IMR-90 (cell line): ENCODE data around the gene COL6A3. TPM values are rescaled to one million over a fixed set of nuclear protein-coding genes. Genes with fewer than 3 reads are reported as not detected.

Source experiments
- ATAC-seq: fragments of 200-7000 bp; cut with Tn5 transposase; 2 replicates; pipeline ENCODE4 v1.9.1; 2020; ENCODE audit warnings: low read depth, mild to moderate bottlenecking, moderate library complexity
- BruUV-seq: library from RNA; stranded (reverse); fragments of 400-500 nt; replicated peaks from 2 replicates; lab custom pipeline; 2021; lab: Mats Ljungman, UMichigan
- CTCF ChIA-PET: fragments of 300-600 bp; formaldehyde crosslinking; extraction: SDS; loops from one replicate; lab custom pipeline; 2021; ENCODE audit warnings: antibody characterized with exemption; lab: Yijun Ruan, JAX
- POLR2A ChIA-PET: fragments of 300-600 bp; sonication (Branson Sonifier 250); formaldehyde crosslinking; loops from one replicate; lab custom pipeline; 2022; ENCODE audit warnings: antibody characterized with exemption; ENCODE audit not compliant: unreplicated experiment; lab: Charles Lee
- DNase-seq: peaks from one replicate; pipeline ENCODE4 v3.0.0; 2013
- H2AFZ ChIP-seq: replicated peaks from 2 replicates; pipeline ENCODE3; 2013; ENCODE audit warnings: low read length, mild to moderate bottlenecking; ENCODE audit not compliant: poor library complexity
- H2AK5ac ChIP-seq: 2 replicates; pipeline ENCODE4 v1.6.1; 2013; ENCODE audit warnings: low read depth, low read length, inconsistent platforms
- H2AK9ac ChIP-seq: replicated peaks from 2 replicates; pipeline ENCODE3; 2013; ENCODE audit warnings: mild to moderate bottlenecking, low read depth, low read length, moderate library complexity; ENCODE audit not compliant: poor library complexity
- H2BK120ac ChIP-seq: 2 replicates; pipeline ENCODE4 v1.6.1; 2013; ENCODE audit warnings: low read depth, low read length, inconsistent platforms
- H2BK15ac ChIP-seq: 3 replicates; pipeline ENCODE4 v1.6.1; 2013; ENCODE audit warnings: low read depth, low read length, inconsistent platforms
- H2BK20ac ChIP-seq: 2 replicates; pipeline ENCODE4 v1.6.1; 2013; ENCODE audit warnings: low read depth, mild to moderate bottlenecking, inconsistent platforms, low read length, moderate library complexity
- H2BK5ac ChIP-seq: 2 replicates; pipeline ENCODE4 v1.6.1; 2013; ENCODE audit warnings: mild to moderate bottlenecking, low read depth, low read length, inconsistent platforms; ENCODE audit not compliant: poor library complexity, severe bottlenecking
- H3K14ac ChIP-seq: replicated peaks from 2 replicates; pipeline ENCODE4 v1.6.1; 2013; ENCODE audit warnings: low read depth, low read length, inconsistent platforms
- H3K18ac ChIP-seq: 2 replicates; pipeline ENCODE4 v1.6.1; 2013; ENCODE audit warnings: low read depth, low read length, control low read depth
- H3K23ac ChIP-seq: 2 replicates; pipeline ENCODE4 v1.6.1; 2013; ENCODE audit warnings: low read depth, low read length, inconsistent platforms
- H3K27ac ChIP-seq: 2 replicates; pipeline ENCODE4 v1.5.1; 2013; ENCODE audit warnings: mild to moderate bottlenecking, control low read depth, low read length; ENCODE audit not compliant: insufficient read depth
- H3K27me3 ChIP-seq: 2 replicates; pipeline ENCODE4 v1.6.1; 2013; ENCODE audit warnings: low read length; ENCODE audit not compliant: control insufficient read depth, insufficient read depth
- H3K36me3 ChIP-seq: 2 replicates; pipeline ENCODE4 v1.6.1; 2013; ENCODE audit warnings: low read length, mixed read lengths; ENCODE audit not compliant: control insufficient read depth, insufficient read depth
- H3K4ac ChIP-seq: 2 replicates; pipeline ENCODE4 v1.6.1; 2013; ENCODE audit warnings: low read depth, low read length, inconsistent platforms
- H3K4me1 ChIP-seq: 2 replicates; pipeline ENCODE4 v1.6.1; 2013; ENCODE audit warnings: low read length, mixed read lengths; ENCODE audit not compliant: control insufficient read depth, insufficient read depth
- H3K4me2 ChIP-seq: 2 replicates; pipeline ENCODE4 v1.6.1; 2013; ENCODE audit warnings: low read depth, mild to moderate bottlenecking, control low read depth, low read length, moderate library complexity
- H3K4me3 ChIP-seq: 2 replicates; pipeline ENCODE4 v1.5.1; 2013; ENCODE audit warnings: low read depth, mild to moderate bottlenecking, control low read depth, low read length, moderate library complexity; ENCODE audit not compliant: insufficient read depth
- H3K56ac ChIP-seq: 2 replicates; pipeline ENCODE4 v1.6.1; 2013; ENCODE audit warnings: low read length, inconsistent platforms; ENCODE audit not compliant: insufficient read depth; ENCODE audit errors: extremely low read depth
- H3K79me1 ChIP-seq, 2 experiments: 2 replicates each; pipeline ENCODE4 v1.6.1; 2013; ENCODE audit warnings: low read length in 2 of 2, inconsistent platforms in 1 of 2, low read depth in 1 of 2
- H3K9ac ChIP-seq: 2 replicates; pipeline ENCODE4 v1.6.1; 2013; ENCODE audit warnings: low read depth, low read length, control low read depth
- H3K9me1 ChIP-seq: 2 replicates; pipeline ENCODE4 v1.6.1; 2013; ENCODE audit warnings: low read length, inconsistent platforms; ENCODE audit not compliant: insufficient read depth
- H3K9me3 ChIP-seq: 2 replicates; pipeline ENCODE4 v1.6.1; 2013; ENCODE audit warnings: low read length; ENCODE audit not compliant: control insufficient read depth, insufficient read depth
- H4K20me1 ChIP-seq: 2 replicates; pipeline ENCODE4 v1.6.1; 2013; ENCODE audit warnings: low read length, inconsistent platforms; ENCODE audit not compliant: insufficient read depth
- H4K5ac ChIP-seq: 2 replicates; pipeline ENCODE4 v1.6.1; 2013; ENCODE audit warnings: mild to moderate bottlenecking, low read depth, low read length, control low read depth
- H4K8ac ChIP-seq, 2 experiments: 2 replicates each; pipeline ENCODE4 v1.6.1; 2013; ENCODE audit warnings: low read depth in 2 of 2, low read length in 2 of 2, control low read depth in 1 of 2, inconsistent platforms in 1 of 2
- H4K91ac ChIP-seq: 2 replicates; pipeline ENCODE4 v1.6.1; 2013; ENCODE audit warnings: low read depth, low read length, inconsistent platforms; ENCODE audit not compliant: insufficient read depth
- BHLHE40 ChIP-seq: fragments of 150-350 bp; IDR thresholded peaks from 2 replicates; pipeline ENCODE4 v1.6.1; 2016; ENCODE audit warnings: mild to moderate bottlenecking, low read depth, low read length
- CEBPB ChIP-seq: IDR thresholded peaks from 2 replicates; pipeline ENCODE4 v1.6.1; 2012; ENCODE audit warnings: low read depth, low read length, improper control_type of control experiment
- CHD1 ChIP-seq: IDR thresholded peaks from 2 replicates; pipeline ENCODE4 v1.6.1; 2012; ENCODE audit warnings: low read depth, low read length, improper control_type of control experiment
- CTCF ChIP-seq: conservative IDR thresholded peaks from 2 replicates; pipeline ENCODE4 v1.5.1; 2012; ENCODE audit warnings: mild to moderate bottlenecking, low read depth, low read length, improper control_type of control experiment
- ELK1 ChIP-seq: fragments of 150-350 bp; IDR thresholded peaks from 2 replicates; pipeline ENCODE4 v1.6.1; 2016; ENCODE audit warnings: low read depth, mild to moderate bottlenecking, low read length, moderate library complexity, borderline replicate concordance
- FOS ChIP-seq: fragments of 150-350 bp; IDR thresholded peaks from 2 replicates; pipeline ENCODE4 v1.6.1; 2016; ENCODE audit warnings: low read depth, low read length
- MAFK ChIP-seq: IDR thresholded peaks from 2 replicates; pipeline ENCODE4 v1.6.1; 2012; ENCODE audit warnings: low read depth, low read length, improper control_type of control experiment
- MAZ ChIP-seq: IDR thresholded peaks from 2 replicates; pipeline ENCODE4 v1.6.1; 2012; ENCODE audit warnings: low read depth, mild to moderate bottlenecking, low read length, improper control_type of control experiment, moderate library complexity, borderline replicate concordance
- MXI1 ChIP-seq: IDR thresholded peaks from 2 replicates; pipeline ENCODE4 v1.6.1; 2012; ENCODE audit warnings: low read depth, mild to moderate bottlenecking, low read length, moderate library complexity, borderline replicate concordance
- NFE2L2 ChIP-seq: fragments of 150-350 bp; IDR thresholded peaks from 2 replicates; pipeline ENCODE4 v1.6.1; 2016; ENCODE audit warnings: low read depth, mild to moderate bottlenecking, low read length
- POLR2A ChIP-seq: IDR thresholded peaks from 2 replicates; pipeline ENCODE4 v1.6.1; 2012; ENCODE audit warnings: mild to moderate bottlenecking, low read depth, low read length
- RAD21 ChIP-seq: IDR thresholded peaks from 2 replicates; pipeline ENCODE4 v1.6.1; 2012; ENCODE audit warnings: low read length, improper control_type of control experiment
- RCOR1 ChIP-seq: IDR thresholded peaks from 2 replicates; pipeline ENCODE4 v1.6.1; 2012; ENCODE audit warnings: mild to moderate bottlenecking, low read length, improper control_type of control experiment; ENCODE audit not compliant: insufficient replicate concordance
- RFX5 ChIP-seq: IDR thresholded peaks from 2 replicates; pipeline ENCODE4 v1.8.0; 2012; ENCODE audit warnings: low read depth, mild to moderate bottlenecking, low read length, moderate library complexity
- SMC3 ChIP-seq: fragments of 150-350 bp; IDR thresholded peaks from 2 replicates; pipeline ENCODE4 v1.6.1; 2016; ENCODE audit warnings: low read depth, mild to moderate bottlenecking, antibody characterized with exemption, low read length, moderate library complexity
- USF2 ChIP-seq: fragments of 150-350 bp; IDR thresholded peaks from 2 replicates; pipeline ENCODE4 v1.6.1; 2017; ENCODE audit warnings: mild to moderate bottlenecking, antibody characterized with exemption, low read length, low read depth
- WGBS, 2 experiments: methylation state at CpG; one replicate each; pipeline versions ENCODE4 v1.1.5 to v1.1.7; 2013; ENCODE audit warnings: missing lambda C conversion rate in 2 of 2; ENCODE audit not compliant: insufficient read length in 1 of 2; ENCODE audit errors: extremely low coverage in 2 of 2; 5-methylcytosine and 5-hydroxymethylcytosine counted together
- dilution Hi-C: fragments of 300-500 bp; cut with HindIII; formaldehyde crosslinking; loops from one replicate; pipeline ENCODE4 v1.14.3; 2018; ENCODE audit warnings: low sequenced_read_pairs; ENCODE audit not compliant: unreplicated experiment
- in situ Hi-C: fragments of 300-500 bp; cut with MboI; formaldehyde crosslinking; loops from 3 replicates; pipeline ENCODE4 v1.14.3; 2019; ENCODE audit warnings: low sequenced_read_pairs, inconsistent platforms, mixed read lengths
- intact Hi-C: fragments of 100-400 bp; cut with micrococcal nuclease; formaldehyde crosslinking; loops from 2 replicates; pipeline ENCODE4 v1.10.0; 2022
- polyA plus RNA-seq, 3 experiments: library from polyadenylated mRNA; depleted of rRNA; stranded (reverse); fragments of >200 nt; gene quantifications; 2 replicates each; pipeline ENCODE4 v1.2.3, GENCODE V29; 2012; ENCODE audit warnings: low replicate concordance in 1 of 3
- total RNA-seq: library from RNA; depleted of rRNA; stranded (reverse); fragments of >200 nt; gene quantifications from 2 replicates; pipeline ENCODE4 v1.2.3, GENCODE V29; 2012

COL6A3 gene
- total and polyA plus RNA-seq, 2 of the 4 experiments (the other 2 are of a cell fraction) = 964 to 1,855 TPM

GRCh38 chr2:237321746-237322145 is 92.2 kb downstream of the COL6A3 start:
- intact Hi-C loops (loop anchor here (2.0 kb wide), 1 partner anchor 157 kb away; no protein-coding TSS in a partner anchor), dilution Hi-C loops (no loop called here), in situ Hi-C loops (loop anchor here (10.0 kb wide), 1 partner anchor 157 kb away; no protein-coding TSS in a partner anchor)
- Histone ChIP-seq H3K4me3 (no peak overlapping the region), H3K27ac (peak overlapping the region; percentile 96; the same call in 1 of the 2 replicates), H3K27me3 (no peaks in the 10 kb centered on the region), H4K91ac (peak overlapping the region; percentile 72), H3K36me3 (peaks cover 42% of the 10 kb centered on the region), H2BK15ac (peak overlapping the region; percentile 52; the same call in 1 of the 3 replicates), H3K9ac (no peak overlapping the region), H2BK120ac (peak overlapping the region; percentile 56), H3K9me3 (no peaks in the 10 kb centered on the region), H4K8ac (peak overlapping the region; percentile 84 to 85), H4K5ac (peak overlapping the region; percentile 89), H2BK20ac (peak overlapping the region; percentile 27; the same call in 1 of the 2 replicates), H2BK5ac (peak overlapping the region; percentile 91), H2AFZ (no peak overlapping the region), H3K9me1 (peaks cover 29% of the 10 kb centered on the region), H3K4me1 (peaks cover 20% of the 10 kb centered on the region), H3K14ac (peak overlapping the region; percentile 67), H3K79me1 (peaks cover 5 to 53% of the 10 kb centered on the region in 2 experiments; a peak in 2 of 4 replicates), H3K4ac (peak overlapping the region; percentile 71), H3K4me2 (no peak overlapping the region), H2AK9ac (no peak overlapping the region), H3K18ac (peak overlapping the region; percentile 87), H4K20me1 (peaks cover 8% of the 10 kb centered on the region), H3K23ac (0 out of 2 replicates have a peak overlapping the region, but pooled peaks have one; percentile 30), H2AK5ac (peak overlapping the region; percentile 93), H3K56ac (no peak overlapping the region)
- ATAC-seq (no peak), DNase-seq (no peak)
- BruUV-seq = no TSS peak
- POLR2A ChIA-PET = no interaction called here
- CTCF ChIA-PET = no interaction called here
- TF ChIP-seq POLR2A = no peak
- no peak for TF ChIP-seq CTCF
- TF ChIP-seq MAFK = no peak
- no peak for TF ChIP-seq BHLHE40
- TF ChIP-seq CEBPB = no peak
- TF ChIP-seq MXI1 = no peak
- TF ChIP-seq ELK1 = no peak
- no peak for TF ChIP-seq NFE2L2
- TF ChIP-seq RFX5 = no peak
- no peak for TF ChIP-seq RAD21
- no peak for TF ChIP-seq CHD1
- no peak for TF ChIP-seq SMC3
- TF ChIP-seq FOS = no peak
- no peak for TF ChIP-seq USF2
- TF ChIP-seq RCOR1 = no peak
- no peak for TF ChIP-seq MAZ
- WGBS, 2 experiments = 100% methylated on average over 1 of the region's 7 CpGs; no CpG with 5 or more reads in 1 of the 2 experiments
